Thyroid gland (tissue), 4 donors: ENCODE results near the gene STRBP.

Experiments
- POLR2A ChIP-seq, 2 donors: fragments of 450-650 bp; IDR thresholded peaks; one replicate each; pipeline ENCODE4 v1.6.1; 2017; ENCODE audit warnings: antibody characterized with exemption in 2 of 2, mild to moderate bottlenecking in 2 of 2, moderate library complexity in 1 of 2
- TF ChIP-seq, protein P1 (sequence below), 6 experiments: fragments of 200-600 bp in 3 of 6; fragments of 450-650 bp in 3 of 6; sonication (generic) in 3 of 6; IDR thresholded peaks; one replicate each; pipeline ENCODE4 v1.5.1; 2016 to 2019; ENCODE audit warnings: antibody characterized with exemption in 6 of 6, mild to moderate bottlenecking in 2 of 6, inconsistent platforms in 1 of 6, moderate library complexity in 1 of 6

DNA sequence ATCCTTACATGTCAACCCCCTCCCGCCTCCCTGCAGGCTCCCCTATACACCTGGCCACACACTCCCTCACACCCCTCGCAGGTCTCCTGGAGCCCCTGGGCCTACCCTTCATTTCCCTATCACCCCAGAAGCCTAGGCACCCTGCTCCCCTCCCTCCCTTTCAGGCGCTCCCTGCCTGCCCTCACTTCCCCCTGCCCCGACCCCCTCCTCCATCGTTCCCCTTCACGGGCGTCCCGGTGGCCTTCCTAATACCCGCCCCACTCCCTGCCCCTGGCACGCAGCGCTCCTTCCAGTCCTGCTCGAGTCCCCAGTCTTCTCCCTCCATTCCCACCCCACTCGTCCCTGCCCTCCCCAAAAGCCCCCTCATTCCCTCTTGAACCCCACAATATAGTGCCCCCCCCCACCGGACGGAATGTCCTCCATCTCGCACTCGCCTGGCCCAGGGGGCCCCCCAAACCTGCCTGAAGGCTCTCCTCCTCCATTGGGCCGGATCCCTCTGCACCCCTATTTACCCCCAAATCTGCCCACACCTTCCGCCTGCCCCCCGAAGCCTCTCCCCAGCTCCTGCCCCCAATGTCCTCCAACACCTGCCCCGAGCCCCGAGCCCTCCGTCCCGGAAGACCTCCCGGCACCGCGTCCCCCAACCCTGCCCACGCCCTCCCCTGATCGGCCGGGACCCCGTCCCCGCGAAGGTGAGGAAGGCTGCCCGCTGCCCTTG is 746 bp downstream of the STRBP start:
- TF ChIP-seq, protein P1, sequence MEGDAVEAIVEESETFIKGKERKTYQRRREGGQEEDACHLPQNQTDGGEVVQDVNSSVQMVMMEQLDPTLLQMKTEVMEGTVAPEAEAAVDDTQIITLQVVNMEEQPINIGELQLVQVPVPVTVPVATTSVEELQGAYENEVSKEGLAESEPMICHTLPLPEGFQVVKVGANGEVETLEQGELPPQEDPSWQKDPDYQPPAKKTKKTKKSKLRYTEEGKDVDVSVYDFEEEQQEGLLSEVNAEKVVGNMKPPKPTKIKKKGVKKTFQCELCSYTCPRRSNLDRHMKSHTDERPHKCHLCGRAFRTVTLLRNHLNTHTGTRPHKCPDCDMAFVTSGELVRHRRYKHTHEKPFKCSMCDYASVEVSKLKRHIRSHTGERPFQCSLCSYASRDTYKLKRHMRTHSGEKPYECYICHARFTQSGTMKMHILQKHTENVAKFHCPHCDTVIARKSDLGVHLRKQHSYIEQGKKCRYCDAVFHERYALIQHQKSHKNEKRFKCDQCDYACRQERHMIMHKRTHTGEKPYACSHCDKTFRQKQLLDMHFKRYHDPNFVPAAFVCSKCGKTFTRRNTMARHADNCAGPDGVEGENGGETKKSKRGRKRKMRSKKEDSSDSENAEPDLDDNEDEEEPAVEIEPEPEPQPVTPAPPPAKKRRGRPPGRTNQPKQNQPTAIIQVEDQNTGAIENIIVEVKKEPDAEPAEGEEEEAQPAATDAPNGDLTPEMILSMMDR (IDR thresholded peaks at IDR 0.05), result no peak
- TF ChIP-seq POLR2A (IDR thresholded peaks at IDR 0.05), result no peak
